AG08396 (cell line): ENCODE results near the gene GPR26.
"Not testable (repeated sequence)": the region's sequence is repeated elsewhere in the genome, so short reads cannot be mapped to it uniquely, and the experiment has no call there.

Experiments
- DNase-seq: peaks from one replicate; pipeline ENCODE4 v3.0.0; 2012; ENCODE audit warnings: low spot score, mixed read lengths

Gene GPR26

DNA sequence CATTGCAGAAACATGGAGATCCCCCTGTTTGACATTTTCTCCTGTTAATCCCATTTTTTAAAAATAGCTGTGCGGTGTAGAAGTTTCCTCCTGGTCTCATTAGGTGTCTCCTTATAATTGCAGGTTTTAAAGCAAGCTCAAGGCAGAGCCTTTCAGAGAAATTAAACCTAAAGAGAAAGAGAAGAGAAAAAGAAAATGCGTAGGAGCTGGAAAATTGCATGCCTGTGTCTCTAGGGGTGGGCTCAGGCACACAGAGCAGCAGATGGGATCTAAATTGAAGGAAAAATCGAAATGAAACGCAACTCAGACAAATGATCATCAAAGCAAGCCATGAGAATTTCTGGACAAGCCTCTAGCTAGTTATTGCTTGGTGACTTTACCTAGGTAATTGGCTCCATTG, 40.1 kb downstream of the GPR26 start:
- no peak for DNase-seq

DNA sequence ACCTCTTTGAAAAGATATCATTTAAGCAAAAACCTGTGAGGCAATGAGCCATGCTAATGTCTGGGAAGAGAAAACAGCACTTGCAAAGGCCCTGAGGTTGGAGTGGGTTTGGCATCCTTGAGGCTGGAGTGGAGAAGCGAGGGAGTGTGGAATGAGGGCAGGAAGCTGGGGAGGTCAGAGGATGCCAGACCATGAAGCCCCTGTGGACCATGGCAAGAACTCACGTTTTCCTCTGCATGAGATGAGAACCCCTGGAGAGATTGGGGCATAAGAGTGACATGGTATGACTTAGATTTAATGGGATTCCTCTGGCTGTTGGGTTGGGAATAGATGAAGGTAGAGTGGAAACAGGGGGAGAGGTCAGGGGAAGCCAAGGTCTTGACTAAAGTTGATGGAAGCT, 49.4 kb downstream of the GPR26 start:
- no peak for DNase-seq

DNA sequence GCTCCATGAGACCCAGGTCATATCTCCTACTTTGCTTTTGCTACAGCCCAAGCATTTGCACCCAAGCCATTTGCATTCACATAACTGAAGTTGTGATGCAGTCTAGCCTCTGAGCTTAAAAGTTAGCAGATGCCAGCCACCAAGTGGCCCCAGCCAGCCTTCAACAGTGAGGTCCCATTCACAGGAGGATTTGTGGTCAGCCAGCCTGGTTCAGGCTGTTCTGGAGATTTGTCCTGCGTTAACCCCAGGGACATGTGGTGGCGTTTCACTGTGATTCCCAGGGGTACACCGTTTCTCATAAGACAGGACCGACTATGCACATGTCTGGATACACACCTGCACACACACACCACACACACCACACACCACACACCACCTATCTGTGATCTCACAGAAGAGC, 51.2 kb downstream of the GPR26 start:
- DNase-seq = no peak

DNA sequence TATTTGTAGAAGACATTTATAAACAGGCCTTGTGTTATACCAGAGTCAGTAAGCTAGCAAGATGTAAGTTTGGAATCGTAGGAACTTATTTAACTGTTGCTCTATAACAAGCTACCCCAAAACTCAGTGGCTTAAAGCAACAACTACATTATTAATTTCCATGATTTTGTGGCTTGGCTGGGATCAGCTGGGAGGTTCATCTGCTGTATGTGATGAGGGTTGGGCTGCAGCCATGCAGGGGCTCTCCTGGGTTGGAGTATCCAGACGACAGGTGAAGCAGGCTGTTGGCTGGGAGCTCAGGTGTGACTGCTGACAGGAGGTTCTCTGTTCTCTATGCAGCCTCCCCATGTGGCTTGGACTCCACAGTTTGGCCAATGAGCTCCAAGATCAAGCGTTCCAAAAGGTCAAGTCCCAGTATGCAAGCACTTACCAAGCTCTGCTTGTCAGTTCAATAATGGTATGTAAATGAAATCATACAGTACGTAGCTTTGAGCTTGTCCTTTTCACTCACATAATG, 52.4 kb downstream of the GPR26 start:
- no peak for DNase-seq

DNA sequence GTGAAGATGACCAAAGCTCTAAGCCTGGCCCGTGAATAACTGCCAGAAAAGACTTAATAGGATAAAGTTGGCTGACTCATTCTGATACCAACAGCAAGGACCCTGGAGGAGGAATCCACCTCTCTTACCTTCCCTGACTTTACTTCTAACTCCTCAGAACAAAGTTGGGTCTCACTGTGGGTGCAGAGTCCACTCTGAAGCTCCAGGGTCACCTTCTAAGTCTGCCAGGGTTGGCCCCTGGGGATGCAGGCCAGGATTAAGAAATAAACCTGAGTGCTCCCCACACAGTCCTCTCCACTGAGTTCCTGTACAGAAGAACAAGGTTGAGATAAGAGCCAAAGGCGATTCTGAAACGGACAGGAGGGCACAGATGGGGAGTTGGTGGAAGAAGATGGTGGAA, 54.4 kb downstream of the GPR26 start:
- no peak for DNase-seq

DNA sequence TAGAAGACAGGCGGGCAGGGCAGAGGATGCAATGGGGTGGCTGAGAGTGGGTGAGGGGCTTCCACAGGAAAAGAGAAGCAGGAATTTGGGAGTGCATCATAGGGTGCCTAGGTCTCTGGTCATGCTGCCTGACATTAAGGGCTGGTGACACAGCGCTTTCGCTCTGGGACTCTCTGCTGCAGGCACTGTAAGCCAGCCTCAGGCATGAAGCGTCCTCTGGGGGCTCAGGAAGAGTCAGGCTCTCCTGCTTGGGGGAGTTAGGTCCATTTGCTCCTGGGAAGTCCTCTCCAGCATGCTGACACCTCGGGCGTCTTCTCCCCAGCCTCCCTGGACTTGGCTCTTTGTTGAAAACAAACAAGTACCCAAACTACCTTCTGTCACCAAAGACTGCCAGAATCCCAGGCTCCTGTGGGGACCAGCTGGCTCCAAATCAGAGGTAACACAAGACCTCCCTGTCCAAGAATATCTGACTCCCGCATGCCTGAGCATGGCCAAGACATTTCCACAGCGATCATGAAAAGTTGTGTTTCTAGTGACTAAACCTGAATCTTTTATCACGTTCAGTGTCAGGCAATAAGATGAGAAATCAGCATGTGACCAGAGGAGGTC, 55.4 kb downstream of the GPR26 start:
- no peak for DNase-seq

DNA sequence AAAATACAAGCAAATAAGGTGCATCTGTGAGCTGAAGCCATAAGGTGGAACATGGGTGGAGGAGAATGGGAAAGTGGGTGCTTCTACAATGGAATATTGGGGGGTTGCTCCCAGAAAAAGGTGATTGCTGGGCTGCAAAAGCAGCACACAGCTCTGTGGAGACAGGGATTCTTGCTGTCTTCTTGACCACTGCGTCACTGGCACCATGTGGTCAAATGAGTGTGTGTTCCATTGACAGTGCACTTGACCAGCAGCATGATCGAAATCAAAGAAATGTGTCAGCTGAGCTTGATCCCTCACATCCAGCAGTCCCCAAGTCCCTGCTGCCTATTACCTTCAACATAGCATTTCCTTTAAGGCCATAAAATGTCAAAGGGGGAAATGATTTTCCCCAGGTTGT, 56.2 kb downstream of the GPR26 start:
- DNase-seq = no peak

DNA sequence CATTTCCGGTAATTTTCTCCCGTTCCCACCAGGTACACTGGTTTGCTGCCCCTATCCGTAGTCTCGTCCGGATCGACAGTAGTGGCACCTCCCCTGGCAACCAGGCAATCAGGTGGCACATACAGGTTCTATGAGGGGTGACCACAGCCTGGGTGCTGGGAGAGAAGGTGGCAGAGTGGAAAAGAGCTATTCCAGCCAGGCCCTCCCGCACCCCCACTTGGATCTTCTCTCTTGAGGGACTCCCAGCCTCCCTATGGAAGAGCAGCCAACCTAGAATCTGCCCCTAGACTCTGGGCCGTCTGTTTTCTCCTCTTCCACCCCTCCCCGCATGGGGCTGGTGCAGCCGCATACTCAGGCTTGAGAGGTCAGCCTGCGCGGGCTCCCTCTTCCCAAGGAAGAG, 58.6 kb downstream of the GPR26 start:
- no peak for DNase-seq

DNA sequence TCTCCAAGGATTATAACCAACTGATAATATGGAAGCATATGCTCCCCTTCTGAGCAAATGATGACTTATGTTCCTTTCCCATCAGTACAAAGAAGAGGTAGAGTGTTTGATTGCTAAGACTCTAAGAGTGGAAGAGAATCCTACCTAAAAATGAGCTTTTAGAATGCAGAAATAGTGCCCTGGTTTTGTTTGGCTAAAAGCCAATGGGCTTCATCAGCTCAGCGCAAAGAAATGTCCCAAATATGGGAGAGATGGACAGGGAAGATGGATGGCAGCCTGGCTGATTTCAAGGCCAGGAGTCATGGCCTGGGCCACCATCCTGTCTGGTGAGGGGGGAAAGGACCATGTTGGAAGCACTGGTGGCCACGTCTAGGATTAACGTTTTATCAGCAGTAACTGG, 60.2 kb downstream of the GPR26 start:
- DNase-seq = no peak

DNA sequence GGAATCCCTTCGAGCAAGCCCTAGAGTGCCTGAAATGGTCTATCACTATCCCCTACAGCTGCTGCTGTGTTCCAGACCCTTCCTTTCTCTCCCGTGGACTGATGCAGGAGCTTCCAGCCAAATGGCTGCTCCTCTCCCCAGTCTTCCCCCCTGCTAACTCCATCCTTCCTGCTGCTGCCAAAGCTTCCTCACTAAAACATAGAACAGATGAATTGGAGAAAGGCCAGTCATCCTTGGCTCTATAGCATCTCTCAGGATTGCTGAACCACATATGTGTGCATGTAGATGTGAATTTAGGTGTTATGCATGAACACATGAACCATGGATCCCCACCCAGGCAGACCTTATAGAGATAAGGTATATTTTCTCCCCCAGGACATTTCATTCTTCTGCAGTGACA, 60.7 kb downstream of the GPR26 start:
- DNase-seq = no peak

DNA sequence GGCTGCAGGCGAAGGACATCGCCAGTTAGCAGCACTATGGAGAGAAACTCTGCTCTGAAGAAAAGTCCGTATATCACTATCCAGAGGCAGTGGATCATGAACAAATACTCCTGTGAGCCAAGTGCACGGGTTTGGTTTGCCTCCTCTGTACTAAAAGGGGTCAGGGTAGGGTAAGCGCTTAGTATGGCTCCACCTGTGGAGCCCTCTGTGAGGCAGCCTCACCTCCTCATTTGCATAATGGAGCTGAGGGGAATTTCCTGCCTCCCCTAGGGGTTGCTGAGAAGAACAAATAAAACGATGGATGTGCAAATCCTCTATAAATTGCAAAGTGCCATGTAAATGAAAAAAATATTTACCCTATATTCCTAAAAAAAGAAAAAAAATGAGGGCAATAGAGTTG, 63.4 kb downstream of the GPR26 start:
- no peak for DNase-seq

DNA sequence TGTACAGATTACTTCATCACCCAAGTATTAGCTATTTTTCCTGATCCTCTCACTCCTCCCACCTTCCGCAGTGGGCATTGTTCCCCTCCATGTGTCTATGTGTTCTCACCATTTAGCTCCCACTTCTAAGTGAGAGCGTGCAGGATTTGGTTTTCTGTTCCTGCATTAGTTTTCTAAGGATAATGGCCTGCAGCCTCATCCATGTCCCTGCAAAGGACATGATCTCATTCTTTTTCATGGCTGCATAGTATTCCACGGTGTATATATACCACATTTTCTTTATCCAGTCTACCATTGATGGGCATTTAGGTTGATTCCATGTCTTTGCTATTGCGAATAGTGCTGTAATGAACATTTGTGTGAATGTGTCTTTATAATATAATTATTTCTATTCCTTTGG, 70.8 kb downstream of the GPR26 start:
- not testable (repeated sequence) for DNase-seq

DNA sequence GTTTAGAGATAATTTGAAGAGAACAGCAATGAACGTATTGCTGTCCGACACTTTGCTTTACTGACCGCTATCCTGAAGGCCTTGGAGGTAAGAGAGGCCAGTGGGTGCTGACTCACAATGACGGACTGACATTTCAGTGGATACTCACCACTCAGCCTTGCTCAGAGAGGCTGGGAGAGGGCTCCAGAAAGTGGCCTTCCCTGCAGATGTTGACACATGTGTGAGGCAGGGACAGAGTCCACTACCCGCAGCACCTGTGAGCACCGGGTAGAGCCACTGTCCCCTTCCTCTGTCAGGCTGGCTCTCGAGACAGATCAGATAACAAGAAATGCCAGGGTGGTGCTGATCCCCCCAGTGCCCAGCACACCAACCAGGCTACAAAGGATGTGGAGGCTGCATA, 75.0 kb downstream of the GPR26 start:
- DNase-seq = no peak

DNA sequence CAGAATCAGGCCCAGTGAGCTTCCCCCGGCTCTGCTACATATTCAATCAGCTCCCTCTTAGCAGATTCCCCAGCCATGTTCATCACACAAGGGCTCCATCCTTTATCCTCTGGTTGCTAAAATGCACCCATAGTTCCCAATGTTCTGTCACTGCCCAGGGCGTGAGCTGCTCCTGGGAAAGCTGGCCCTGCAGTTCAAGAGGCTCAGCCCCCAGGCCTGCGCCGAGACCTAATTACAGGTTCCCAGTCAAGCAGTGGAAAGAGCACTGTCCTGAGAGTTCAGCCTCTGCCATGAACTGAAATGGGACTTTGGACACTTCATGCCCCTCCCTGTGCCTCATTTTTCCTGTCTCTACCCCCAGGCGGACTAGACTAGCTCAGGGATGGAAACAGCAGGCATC, 75.6 kb downstream of the GPR26 start:
- DNase-seq = no peak

DNA sequence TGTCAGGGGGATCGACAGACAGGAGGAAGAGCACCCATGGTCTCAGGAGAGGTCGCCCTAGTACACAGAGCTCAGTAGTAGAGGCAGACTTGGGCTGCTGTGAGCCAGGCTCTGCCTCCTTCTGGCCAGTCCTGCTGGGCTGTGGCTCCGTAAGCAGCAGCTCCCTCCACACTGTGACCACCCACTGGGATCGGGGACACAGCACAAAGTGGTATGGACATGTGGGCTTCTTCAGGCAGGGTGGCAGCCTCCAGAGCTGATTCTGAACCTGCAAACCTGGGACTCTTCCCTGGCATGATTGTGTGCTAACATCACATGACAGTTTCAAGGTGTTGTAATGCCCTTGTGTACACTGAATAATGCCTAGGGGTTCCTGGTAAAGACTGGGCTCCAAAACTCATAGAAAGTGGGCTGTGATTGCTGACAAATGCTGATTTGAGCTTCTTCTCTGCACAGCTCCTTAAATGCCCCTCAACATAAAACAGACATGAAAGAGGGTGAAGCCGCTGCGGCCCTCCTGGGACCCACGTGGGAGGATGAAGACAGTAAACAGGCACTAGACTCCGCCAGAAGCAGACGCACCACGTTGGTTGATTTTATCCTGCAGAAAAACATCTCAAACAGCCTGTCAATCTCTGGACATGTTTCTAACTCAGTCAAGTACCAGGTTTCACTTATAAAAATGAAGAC, 76.7 kb downstream of the GPR26 start:
- DNase-seq = no peak

DNA sequence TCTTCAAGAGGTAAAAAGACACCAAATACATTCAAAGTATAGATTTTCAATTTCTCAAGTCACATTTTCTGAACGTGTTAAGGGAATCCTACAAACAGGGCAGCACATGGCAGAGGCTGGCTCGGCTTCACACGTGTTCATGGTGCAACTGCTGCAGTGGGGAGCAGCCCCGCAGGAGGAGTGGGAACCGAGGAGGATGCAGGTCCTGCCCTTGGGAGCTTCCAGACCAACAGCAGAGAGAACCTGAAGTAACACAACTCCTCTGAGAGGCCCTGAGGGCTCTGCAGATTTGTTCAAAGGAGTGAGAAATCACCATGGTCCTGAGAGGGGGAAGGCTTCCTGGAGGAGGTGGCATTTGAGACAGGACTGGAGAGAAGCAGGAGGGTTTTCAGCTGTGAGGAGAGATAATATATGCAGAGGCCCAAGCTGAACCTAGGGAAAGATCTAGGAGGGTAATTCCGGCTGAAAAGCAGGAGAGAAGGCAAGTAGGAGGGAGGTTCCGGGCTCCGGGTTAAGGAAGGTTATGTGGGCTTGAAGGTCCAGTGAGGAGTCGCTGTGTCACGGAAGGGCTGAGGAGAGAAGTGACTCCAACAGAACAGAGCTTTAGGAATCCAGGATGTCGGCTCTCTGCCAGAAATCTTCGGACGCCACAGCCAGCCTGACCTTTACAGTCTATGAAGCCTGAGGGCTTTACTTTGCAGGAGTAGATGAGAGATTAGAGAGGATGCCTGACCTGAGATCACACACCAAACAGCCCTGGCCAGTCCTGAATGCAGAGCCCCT, 77.5 kb downstream of the GPR26 start:
- DNase-seq = no peak

DNA sequence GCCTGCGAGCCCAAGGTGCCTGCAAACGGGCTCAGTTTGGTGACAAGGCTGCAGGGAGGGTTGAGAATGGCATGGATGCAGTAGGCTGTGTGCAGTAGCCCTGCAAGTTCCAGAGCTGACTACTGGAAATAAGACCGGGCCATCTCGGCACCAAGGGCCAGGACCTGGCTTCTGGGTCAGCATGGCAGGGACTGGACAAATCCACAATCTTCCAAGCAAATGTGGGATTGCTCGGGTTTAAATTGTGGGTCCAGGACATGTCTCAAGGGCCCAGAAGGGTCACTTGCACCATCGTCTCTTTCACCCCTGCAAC, 78.0 kb downstream of the GPR26 start:
- no peak for DNase-seq
